GM21390 (cell line): ENCODE measurements around the gene TMEM272.
A peak's percentile ranks its signal among the peaks of the same experiment; 100 is the strongest.

Source experiments
- ATAC-seq: cut with Tn5 transposase; IDR thresholded peaks from one replicate; pipeline ENCODE4 v1.9.1; 2021; ENCODE audit not compliant: unreplicated experiment

TMEM272 gene

DNA sequence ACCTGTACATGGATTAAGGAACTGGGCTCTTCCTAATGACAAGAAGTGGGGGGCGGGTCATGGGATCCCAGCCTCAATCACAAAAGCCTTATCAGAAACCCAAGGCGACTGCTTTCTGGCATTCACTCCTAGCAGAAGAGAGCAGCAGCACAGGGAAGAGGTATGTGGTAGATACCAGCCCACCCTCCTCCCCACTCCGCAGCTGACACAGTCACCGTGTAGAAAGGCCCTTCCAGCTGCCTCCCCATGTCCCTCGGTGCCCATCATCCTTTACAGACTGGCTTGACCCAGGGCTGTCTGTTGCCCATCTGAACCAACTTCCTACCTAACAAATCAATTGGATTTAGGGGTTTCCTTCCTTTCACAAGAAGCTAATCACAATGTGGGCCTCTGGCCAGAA is 37.9 kb downstream of the TMEM272 start:
- ATAC-seq: no peak

DNA sequence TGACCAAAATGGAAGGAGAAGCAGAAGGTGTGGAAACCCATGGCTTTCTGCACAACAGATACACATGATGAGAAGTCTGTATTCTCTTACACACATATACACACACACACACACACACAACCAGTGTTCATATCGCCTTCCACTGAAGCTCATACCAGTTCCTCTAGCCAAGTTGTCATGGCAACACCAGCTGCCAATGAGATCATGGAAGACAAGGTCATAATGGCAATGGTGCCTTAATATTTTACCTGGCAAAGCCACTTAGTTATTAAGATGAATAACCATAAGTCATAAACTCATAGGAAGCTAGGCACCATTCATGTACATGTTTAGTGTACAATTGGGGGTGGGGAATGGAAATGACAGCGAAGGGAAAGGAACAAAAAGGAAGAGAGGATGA is 38.4 kb downstream of the TMEM272 start:
- ATAC-seq: no peak

DNA sequence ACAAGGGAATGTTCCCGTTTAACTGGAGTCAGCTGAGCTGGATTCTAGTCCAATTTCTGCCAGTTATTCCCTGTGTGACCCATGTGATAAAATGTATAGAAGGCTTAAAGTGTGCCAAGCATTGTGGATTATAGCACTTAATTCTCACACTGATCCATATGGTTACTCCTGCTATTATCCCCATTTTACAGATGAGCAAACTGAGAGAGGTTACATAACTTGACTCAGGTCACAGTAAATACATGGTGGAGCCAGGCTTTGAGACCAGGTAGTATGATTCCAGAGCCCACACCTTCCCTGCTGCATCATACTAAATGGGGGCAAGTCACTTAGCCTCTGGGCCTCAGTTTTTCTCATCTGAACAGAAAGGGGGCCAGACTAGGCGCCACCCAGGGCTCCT is 39.1 kb downstream of the TMEM272 start:
- ATAC-seq: no peak

DNA sequence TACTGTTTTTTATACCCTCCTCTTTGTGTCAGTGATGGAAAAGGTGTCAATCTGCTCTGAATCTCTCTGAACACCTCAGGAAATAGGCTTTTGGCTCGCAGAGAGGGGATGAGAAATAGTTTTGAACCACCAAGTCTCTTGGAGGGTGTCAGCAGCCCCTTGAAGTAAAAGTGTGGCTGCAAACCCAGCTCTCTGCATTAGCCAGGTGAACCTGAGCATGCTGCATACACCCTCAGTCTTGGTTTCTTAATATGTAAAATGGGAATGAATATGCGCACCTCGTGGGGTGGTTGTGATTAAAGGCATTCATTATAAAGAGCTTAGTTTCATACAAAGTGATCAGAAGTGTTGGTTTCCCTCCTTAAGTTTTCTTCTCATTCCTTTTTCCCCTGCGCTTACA is 39.7 kb downstream of the TMEM272 start:
- no peak for ATAC-seq

DNA sequence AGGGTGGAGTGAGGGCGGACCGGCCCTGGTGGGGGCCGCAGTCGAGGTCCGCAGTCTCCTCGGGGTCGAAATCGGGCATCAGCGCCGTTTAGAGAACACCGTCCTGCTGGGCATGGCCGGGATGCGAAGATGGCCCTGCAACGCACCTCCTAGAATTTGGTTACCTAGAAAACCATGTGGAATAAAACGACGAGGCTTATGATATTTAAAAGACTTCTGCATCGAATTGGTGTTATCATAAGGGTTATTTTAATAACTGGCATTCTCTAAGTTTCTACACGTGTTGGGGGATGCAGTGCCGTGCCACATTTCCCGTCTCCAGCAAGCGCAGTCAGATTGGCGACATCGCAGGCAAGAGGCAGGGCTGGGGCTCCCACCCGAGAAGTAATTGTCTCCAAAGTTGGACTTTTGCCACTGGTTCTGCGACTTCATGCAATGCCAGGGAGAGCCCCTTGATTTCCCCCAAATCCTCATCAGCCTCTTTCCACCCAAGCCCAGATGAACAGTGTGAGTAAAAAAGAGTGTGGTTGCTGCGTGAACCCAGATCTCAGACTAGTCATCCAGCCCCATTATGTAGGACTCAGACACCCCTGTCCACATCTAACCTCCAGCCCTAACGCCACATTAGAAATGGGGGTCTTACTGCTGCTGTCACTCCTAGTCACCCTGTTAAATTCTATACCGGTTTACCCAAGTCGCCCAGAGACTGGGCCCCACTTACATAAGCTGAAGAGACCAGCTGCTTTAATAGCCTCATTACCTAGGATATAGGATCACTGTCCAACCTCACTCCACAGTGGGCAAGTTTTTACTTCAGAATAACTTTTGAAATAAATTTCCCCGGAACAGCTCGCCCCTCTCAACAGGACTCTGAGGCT is 40.4 kb downstream of the TMEM272 start:
- no peak for ATAC-seq

DNA sequence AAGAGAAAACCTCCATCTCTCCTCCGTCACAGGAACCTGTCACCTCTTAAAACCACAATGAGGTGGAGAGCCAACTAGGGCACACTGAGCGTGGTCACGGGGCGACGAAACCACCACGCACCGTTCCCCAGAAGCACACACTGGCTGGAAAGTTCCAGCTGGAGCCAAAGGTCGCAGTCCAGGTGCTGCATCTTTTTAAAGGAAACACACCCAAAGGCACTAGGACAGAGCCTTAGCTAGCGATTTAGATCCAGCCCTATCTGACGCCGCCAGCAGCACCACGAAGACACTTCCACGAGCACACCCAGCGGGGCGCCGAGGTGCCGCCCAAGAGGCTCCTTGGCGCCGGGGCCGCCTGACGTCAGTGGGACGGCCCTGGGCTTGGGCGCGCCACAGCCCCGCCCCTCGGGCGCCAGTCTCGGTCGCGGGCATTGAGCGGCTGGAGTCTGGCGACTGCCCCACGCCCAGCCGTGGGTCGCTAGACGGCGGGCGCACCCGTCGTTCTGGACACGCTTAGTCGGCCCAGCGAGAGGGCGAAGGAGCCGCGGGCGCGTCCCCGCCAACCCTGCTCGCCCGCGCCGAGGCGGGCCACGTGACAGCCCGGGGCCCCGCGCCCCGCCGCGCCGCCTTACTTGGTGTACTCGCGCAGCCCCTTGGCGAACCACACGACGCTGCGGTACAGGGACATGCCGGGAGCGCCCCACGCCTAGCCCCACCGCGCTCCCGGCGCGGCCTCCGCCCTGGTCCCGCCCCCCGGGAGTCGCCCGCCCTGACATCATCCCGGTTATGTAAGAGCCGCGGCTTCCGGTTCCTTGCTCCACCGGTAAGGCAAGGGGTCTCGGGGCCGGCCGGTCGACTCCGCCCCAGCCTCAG is 41.3 kb downstream of the TMEM272 start, which contains the start of gene DHRS12:
TSS of gene DHRS12 (minus strand) at position 742 of the 873 bp plus-strand sequence. CDS start 4,504 bp downstream, outside the sequence.
- peak; percentile 88 for ATAC-seq

DNA sequence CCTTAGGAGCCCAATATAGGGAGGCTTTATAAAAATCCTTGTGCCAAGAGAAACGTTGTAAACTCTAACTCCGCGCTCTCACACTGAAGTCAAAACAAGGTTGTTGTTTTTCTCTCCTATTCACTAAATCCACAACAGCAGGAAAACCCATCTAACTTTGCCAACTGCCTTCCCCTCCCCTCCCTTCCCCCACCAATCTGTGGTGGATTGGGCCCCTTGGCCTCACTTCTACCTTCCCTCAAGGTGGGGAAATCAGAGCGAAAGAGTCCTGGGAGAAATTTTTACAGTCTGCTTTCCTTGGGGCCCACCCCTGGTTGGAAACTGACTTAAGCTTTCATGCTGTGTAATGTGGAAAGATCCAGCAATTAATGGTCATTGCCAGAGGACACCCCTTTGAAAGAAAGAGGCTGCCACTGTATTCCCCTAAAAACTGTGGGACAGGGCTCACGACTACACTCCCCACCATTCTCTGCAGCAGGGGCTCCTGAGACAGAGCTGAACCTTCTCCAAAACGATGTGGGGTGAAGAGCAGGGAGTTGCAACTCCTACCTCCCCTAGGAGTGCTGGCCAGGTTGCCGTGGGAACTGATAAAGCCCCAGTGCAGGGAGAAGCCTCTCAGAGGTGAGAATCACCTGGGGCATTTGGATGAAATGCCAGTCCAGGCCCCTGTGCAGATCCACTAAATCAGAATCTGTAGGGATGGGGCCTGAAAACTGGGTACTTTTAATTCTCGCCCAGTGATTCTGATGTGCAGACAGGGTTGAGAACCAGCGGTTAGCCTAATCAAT is 42.2 kb downstream of the TMEM272 start:
- no peak for ATAC-seq

DNA sequence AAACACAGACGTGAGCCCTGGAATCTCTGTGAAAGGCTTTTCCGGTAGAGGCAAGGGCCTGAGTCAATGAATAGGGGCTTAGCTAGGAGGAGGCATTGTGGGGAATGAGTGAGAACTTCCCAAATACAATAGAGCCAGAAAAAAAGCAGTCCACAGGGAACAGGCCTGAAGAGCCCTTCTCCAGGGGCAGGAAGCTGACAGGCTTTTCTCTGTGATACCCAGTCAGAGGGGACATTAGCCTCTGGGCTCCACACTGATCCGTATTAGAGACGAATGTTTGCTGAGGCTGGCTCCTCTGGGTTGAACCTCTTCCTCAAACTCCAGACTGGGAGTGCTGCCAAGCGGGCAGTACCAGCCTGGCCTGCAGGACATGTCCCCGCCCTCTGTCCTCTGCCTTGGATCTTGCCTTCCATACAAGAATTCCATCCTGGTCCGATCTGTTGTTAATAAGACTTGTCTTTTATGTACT is 43.3 kb downstream of the TMEM272 start:
- no peak for ATAC-seq

DNA sequence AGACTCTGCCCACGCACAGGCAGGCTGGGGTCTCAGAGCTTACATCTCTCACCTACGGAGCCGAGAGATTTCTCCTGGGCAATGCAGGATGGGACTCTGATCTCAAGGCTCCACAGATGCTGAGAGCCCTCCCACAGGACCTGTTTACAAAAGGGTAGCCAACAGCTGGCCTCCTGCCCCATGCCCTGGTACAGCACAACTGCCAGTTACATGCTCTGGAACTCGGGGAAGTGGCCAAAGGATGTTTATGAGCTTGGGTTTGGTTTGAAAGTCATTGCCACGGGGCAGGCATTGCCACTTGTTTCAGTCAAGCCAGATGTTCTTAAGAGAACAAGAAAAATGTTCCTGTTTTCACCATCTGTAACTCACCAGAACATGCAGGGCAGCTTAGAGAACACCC is 44.5 kb downstream of the TMEM272 start:
- no peak for ATAC-seq

DNA sequence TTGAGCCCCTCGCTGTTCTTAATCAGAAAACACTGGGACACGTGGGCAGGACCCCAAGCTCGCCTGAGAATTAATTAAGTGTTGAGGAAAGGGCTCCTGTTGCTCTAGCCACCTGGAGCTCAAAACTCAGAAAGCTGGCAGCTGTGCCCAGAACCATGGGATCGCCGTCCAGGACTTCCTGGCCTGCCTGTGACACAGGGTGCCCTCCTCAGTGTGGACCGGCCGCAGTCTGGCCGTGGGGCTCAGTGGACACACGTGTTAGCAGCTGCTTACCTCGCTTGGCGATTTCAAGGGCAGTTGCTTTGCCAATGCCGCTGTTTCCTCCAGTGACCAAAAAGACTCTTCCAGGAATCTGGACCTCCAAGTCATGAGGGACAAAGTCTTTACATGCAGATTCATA is 45.7 kb downstream of the TMEM272 start:
- ATAC-seq: no peak

DNA sequence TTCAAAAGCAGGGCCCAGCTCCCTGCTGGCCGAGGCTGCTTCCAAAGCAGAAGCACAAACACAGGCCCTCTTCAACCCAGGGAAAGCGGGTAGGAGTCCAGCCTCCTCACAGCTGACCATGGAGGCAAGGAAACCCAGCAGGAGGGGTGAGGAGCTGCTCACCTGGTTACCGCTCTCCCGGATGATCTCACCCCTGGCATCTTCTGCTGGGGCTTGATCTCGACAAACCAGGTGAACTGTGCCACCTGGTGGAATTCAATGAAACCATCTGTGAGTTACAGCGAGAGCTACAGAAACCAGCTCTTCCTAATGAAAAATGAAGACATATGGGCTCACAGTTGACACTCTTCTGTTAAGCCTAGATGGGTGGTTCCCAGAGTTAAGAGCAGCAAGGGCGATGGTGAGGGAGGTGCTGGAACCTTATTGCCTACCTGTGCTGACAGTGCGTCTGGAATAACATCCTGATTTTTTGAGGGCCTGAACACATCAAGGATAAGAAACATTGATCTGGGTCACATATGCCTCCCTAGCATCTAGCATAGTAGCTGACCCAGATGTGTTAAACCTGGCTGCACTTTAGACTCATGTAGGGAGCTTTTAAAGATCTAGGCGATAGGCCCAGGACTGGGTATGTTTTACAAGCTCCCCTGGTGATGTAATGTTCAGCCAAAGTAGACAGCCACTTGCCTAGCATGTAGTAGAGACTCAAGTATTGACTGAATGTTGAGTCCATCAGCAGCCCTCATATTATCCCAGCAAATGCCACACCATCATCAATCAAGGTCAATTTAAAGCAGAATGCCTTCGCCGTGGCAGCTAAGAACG is 47.1 kb downstream of the TMEM272 start:
- ATAC-seq: no peak

DNA sequence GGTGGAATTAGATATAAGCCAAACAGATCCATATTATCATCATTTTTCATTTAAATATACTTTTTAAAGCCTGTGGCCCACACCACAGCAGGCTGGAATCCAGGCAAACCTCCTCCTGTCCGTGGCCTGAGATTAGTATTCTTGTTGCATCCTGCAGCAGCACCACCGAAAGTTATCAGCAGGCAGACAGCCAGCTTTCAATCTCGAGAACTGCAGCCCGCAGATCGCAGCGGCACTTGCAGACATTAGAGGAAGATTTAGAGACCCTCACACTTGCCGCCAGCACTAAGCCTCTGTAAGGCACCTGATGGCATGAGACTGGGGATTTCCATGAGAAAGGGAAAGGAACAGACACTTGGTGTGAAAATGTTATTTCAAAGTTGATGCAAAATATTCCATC is 48.4 kb downstream of the TMEM272 start:
- no peak for ATAC-seq

DNA sequence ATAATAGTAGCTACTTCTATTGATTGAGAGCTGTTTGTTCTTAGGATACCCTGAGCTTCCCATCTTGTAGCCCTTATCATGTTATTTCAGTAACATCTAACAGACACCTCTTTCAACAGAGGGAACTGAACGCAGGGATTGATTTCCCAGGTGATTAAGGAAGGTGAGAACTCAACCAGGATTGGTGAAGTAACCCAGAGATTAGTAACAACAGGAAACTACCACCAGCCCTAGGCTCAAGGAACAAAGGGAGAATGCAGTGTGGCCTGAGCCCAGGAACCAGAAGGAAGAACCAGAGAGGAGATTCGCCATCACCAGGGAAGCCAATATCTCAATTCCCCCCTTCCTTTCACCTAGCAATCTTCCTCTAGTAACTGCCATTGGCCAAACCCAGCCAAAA is 49.6 kb downstream of the TMEM272 start:
- no peak for ATAC-seq

DNA sequence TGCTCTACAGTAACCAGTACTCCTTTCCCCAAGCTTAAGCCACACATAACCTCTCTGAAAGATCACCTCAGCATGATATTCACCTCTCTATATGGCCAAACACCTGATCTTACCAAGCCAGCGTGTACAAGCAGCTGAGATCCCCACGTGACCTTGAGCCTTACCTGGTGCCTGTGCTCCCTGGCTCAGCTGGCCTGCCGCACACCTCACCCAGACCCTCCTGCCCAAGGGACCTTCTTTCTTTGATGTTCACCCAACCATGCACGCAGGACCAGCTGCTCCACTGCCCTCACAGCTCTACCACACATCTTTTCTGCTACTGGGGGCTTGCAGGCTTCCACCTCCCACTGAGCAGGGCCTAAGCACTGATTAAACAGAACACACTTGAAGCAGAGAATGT is 50.0 kb downstream of the TMEM272 start:
- no peak for ATAC-seq

DNA sequence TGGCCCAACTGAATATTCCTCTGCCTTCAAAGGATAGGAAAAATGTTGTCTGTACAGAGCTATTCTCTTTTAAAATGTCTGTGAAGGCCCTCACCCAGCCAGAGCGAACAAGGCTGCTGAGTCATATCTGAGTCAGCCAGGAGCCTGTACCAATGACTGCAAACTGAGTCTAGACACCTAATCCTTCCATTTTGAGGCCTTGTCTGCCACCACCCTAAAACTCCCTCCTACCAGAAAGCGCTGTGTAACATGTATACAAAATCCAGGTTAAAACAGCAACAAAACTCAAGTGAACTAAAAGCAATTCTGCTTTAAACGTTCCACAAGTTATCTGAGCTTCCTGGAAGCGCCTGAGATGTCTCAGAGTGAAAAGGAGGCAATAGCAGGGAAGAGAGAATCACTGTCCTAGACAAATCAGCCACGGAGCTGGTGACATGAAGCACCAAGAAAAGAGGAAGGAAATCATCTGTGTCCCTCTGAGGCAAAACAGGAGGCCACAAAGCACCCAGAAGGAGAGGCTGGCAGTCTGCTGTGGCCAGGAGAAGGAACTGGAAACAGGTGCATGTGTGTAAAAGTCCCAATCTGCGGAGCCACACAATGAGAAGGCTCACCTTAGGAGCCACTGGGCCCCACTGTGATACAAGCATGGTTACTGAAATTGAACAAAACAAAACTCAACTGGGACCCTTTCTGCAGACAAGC is 51.3 kb downstream of the TMEM272 start:
- peak; percentile 61 for ATAC-seq

DNA sequence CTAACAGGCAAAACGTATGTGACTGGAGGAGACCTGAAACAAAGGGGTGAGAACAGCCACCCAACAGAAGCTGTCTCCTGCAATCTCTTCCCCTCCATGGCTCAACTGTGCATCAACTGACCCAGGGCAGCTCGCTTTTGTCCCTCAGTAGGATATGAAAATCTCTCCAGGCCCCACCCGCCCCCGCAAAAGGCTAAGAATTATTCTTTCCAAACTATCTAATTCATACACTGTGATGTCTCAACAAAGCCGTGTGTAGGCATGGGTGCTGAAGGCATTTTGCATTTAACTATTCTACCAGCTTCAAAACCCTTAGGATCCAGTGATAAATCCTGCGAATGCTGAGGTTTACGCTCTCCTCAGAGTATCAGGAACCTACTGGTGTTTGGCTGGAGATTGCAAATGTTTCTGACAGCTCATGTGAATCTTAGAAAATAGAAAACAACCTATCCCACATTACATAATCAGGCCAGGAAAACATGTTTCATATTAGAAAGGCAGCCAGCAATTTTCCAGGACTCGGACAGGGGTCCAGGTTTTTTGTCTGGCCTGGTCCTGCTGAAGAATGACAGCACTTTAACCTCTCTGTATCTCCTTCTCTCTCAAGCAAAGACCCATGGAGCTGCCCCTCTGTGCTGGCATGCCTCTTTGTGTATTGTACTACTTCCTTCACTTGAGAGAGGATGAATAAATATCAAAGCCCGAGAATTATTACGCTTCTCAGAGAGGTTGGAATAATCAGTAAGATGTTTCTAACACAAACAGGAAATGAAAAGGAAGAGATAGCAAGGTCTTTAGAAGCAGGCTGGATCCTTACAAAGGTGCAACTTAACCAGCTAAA is 58.3 kb downstream of the TMEM272 start:
- no peak for ATAC-seq

DNA sequence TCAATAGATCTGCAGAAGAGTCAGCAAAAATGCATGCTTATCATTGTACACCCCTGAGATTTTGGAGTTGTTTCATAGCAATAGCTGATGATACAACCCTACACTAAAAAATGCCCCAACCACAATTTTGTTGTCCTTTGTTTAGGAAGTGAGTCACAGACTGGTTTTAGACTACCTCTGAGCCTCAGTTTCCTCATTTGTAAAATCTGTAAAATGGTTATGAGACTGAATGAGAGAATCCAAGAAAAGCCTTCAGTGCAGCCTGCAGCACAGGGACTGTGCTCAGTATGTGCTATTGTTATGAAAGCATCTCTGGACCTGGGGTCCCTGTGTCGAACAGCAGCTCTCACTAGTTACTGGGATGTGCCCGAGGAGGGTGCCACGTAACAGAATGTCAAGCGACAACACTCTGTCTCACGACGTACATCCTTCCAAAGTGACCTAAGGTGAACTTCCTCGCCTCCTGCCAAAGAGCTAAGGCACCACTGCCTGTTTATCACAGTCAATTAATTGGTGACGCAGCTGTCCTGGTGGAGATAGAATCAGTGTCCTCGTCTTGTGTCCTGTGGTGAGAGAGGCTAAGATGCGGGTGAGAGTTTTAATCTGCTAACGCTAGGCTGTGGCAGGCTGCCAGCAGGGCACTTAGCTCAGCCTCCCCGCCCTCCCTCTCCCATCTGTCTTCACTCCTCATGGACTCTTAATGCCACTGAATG is 59.1 kb downstream of the TMEM272 start:
- ATAC-seq: no peak

DNA sequence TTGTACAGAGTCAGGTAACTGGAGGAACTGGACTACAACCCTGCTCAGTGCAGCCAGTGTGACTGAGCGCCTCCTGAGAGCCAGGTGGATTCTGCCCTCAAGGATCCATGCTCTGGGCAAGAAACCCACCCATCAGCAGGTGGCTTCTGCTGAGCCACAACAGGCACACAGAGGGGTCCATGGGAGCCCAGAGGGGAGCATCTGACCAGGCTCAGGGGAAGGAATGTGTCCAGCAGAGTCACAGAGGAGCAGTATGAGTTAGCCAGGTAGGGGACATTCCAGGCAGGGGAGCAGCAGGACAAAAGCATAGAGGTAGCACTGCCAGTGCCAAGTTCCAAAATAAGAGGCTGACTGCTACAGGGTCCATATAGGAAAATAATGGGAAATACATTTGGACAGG is 60.9 kb downstream of the TMEM272 start:
- ATAC-seq: no peak
